PC-3 (cell line): ENCODE measurements around the gene GABRA4.

ENCODE experiments used
- CTCF ChIP-seq: fragments of 300-600 bp; sonication (generic); conservative IDR thresholded peaks from 2 replicates; pipeline ENCODE4 v1.5.1; 2017; ENCODE audit warnings: antibody characterized with exemption, low read depth, mild to moderate bottlenecking, low read length
- EZH2 ChIP-seq: fragments of 300-600 bp; sonication (generic); IDR thresholded peaks from one replicate; pipeline ENCODE4 v1.6.1; 2017; ENCODE audit warnings: antibody characterized with exemption, mild to moderate bottlenecking, low read length; ENCODE audit not compliant: unreplicated experiment

GRCh38 chr4:46886711-46887110, 106.7 kb downstream of the GABRA4 start:
- TF ChIP-seq CTCF (peak; percentile 52; the same call in 1 of the 2 replicates), EZH2 (no peak)
